Parathyroid adenoma (tissue), 2 donors: ENCODE data around the gene SEC23A.

Experiments
- H2AFZ ChIP-seq: fragments of 300-600 bp; sonication (generic); one replicate; pipeline ENCODE4 v1.7.0; 2017; ENCODE audit warnings: antibody characterized with exemption, mild to moderate bottlenecking
- H3K27ac ChIP-seq: fragments of 300-600 bp; sonication (generic); one replicate; pipeline ENCODE4 v1.7.0; 2017
- H3K27me3 ChIP-seq: fragments of 300-600 bp; sonication (generic); one replicate; pipeline ENCODE4 v1.7.0; 2017; ENCODE audit warnings: low read length; ENCODE audit not compliant: control insufficient read depth, insufficient read depth
- H3K36me3 ChIP-seq: fragments of 300-600 bp; sonication (generic); one replicate; pipeline ENCODE4 v1.7.0; 2017; ENCODE audit warnings: low read length; ENCODE audit not compliant: control insufficient read depth, insufficient read depth
- H3K4me1 ChIP-seq: fragments of 300-600 bp; sonication (generic); one replicate; pipeline ENCODE4 v1.7.0; 2017; ENCODE audit warnings: control low read depth
- H3K4me2 ChIP-seq: fragments of 300-600 bp; sonication (generic); one replicate; pipeline ENCODE4 v1.7.0; 2017; ENCODE audit warnings: low read length
- H3K4me3 ChIP-seq: fragments of 300-600 bp; sonication (generic); one replicate; pipeline ENCODE4 v1.7.0; 2017; ENCODE audit warnings: low read depth, low read length
- H3K79me2 ChIP-seq: fragments of 300-600 bp; sonication (generic); one replicate; pipeline ENCODE4 v1.7.0; 2017; ENCODE audit warnings: control low read depth
- H3K9ac ChIP-seq: fragments of 300-600 bp; sonication (generic); one replicate; pipeline ENCODE4 v1.7.0; 2017; ENCODE audit warnings: mild to moderate bottlenecking
- H3K9me3 ChIP-seq: fragments of 300-600 bp; sonication (generic); one replicate; pipeline ENCODE4 v1.7.0; 2017; ENCODE audit warnings: low read length; ENCODE audit not compliant: control insufficient read depth
- TF ChIP-seq, protein P1 (sequence below): fragments of 300-600 bp; sonication (generic); IDR thresholded peaks from one replicate; pipeline ENCODE4 v1.7.0; 2017; ENCODE audit warnings: antibody characterized with exemption, mild to moderate bottlenecking
- donor health status: primary hyperparathyroidism.

Gene SEC23A

DNA sequence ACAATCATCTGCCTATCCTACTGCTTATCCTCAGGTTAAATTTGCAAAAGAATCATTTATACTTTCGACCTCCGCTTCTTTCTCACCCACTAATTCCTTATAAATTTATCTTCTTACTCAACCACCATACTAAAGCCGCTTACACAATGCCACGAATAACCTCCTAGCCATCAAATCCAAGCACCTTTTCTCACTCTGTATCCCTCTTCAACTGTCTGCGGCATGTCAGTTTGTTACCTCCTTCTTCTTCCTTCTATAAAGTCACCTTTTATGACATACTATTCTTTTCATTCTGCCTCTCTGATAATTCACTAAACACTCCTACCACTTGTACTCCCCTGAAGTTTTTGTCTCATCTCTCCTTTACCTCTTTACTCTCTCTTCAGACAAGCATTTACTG is 66.3 kb downstream of the SEC23A start:
- TF ChIP-seq, protein P1, sequence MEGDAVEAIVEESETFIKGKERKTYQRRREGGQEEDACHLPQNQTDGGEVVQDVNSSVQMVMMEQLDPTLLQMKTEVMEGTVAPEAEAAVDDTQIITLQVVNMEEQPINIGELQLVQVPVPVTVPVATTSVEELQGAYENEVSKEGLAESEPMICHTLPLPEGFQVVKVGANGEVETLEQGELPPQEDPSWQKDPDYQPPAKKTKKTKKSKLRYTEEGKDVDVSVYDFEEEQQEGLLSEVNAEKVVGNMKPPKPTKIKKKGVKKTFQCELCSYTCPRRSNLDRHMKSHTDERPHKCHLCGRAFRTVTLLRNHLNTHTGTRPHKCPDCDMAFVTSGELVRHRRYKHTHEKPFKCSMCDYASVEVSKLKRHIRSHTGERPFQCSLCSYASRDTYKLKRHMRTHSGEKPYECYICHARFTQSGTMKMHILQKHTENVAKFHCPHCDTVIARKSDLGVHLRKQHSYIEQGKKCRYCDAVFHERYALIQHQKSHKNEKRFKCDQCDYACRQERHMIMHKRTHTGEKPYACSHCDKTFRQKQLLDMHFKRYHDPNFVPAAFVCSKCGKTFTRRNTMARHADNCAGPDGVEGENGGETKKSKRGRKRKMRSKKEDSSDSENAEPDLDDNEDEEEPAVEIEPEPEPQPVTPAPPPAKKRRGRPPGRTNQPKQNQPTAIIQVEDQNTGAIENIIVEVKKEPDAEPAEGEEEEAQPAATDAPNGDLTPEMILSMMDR: no peak
- Histone ChIP-seq H3K4me3 (no peak overlapping the region), H3K79me2 (no peaks in the 10 kb centered on the region), H3K36me3 (no peaks in the 10 kb centered on the region), H2AFZ (no peak overlapping the region), H3K27ac (no peak overlapping the region), H3K4me2 (no peak overlapping the region), H3K9ac (no peak overlapping the region), H3K27me3 (no peaks in the 10 kb centered on the region), H3K4me1 (no peaks in the 10 kb centered on the region), H3K9me3 (no peaks in the 10 kb centered on the region)

DNA sequence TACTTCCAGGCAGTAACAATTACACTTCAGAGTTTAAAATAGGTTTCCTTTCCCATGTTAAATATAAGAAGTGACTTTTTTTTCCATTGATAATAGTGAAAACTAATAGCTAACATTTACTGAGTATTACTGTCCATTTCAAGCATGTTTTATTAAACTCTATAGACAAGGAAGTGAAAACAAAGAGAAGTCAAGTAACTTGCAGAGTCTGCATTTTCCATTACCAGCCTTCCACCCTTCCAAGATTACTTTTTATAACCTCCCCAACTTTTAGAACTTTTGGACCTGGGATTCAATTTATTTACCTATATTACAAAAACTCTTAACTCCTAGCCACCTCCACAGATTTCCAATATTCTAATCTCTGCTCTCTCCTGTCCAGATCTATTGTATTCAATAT is 67.7 kb downstream of the SEC23A start:
- Histone ChIP-seq H3K4me1 (no peaks in the 10 kb centered on the region), H3K4me2 (no peak overlapping the region), H3K9me3 (no peaks in the 10 kb centered on the region), H3K9ac (no peak overlapping the region), H3K27me3 (no peaks in the 10 kb centered on the region), H3K4me3 (no peak overlapping the region), H2AFZ (no peak overlapping the region), H3K36me3 (no peaks in the 10 kb centered on the region), H3K79me2 (no peaks in the 10 kb centered on the region), H3K27ac (no peak overlapping the region)
- TF ChIP-seq, protein P1: no peak

DNA sequence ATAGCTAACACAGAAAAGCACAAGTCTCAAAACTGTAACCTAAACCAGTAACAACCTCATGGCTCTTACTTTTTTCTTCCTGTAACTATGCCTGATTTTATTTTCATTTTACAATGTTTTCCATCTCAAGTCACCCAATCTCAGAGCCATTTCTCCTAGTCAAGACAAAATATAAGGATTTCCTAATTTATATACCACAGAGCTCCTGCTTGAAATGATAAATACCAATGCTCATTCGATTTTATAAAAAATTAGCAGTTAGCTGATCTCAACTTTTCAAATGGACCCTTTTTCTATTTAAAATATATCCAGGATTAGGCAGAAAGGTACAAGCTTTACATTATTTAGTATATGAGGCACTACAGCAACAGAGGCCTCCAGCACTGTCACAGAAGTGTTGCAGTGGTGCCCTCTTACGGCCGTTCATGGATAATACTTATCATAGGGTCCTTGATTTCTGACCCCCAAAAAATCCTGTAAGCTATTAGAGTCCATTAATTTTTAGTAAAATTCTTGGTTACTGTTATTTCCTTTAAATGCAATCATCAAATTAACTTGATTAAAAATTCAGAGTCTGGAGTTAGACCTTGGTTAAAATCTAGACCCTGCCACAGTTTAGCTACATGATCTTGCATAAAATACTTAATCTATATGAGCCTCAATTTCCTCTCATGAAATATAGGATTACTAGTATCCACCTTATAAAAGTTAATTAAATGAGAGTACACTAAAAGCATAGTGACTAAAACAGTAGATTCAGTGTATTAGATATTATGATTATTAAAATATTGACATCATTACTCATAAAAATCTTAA is 68.3 kb downstream of the SEC23A start:
- Histone ChIP-seq H3K4me2 (no peak overlapping the region), H3K4me1 (no peaks in the 10 kb centered on the region), H3K9me3 (no peaks in the 10 kb centered on the region), H3K36me3 (no peaks in the 10 kb centered on the region), H3K4me3 (no peak overlapping the region), H3K27ac (no peak overlapping the region), H3K9ac (no peak overlapping the region), H3K79me2 (no peaks in the 10 kb centered on the region), H3K27me3 (no peaks in the 10 kb centered on the region), H2AFZ (no peak overlapping the region)
- TF ChIP-seq, protein P1: no peak

DNA sequence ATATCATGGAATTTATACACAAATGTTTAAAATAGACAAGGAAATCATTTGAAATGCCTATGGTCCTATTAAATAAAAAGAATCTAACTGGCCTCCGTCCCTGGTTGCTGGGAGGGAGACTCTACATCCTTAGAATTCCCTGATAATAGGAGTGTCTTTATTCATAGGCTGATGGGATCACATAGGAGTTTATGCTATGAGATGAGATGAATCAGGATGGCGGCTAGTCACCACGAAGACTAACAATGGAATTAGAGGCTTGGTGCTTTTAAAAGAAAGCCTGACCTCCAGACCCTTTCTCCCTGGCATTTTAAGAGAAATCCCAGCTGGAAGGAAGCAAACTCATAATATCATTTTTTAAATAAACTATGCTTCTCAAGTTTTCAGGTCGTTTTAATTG is 69.7 kb downstream of the SEC23A start:
- H3K9me3 ChIP-seq: no peaks in the 10 kb centered on the region

More for the DNA sequence above, 69.7 kb downstream of the SEC23A start:
- TF ChIP-seq, protein P1: no peak
- Histone ChIP-seq H3K9ac (no peak overlapping the region), H3K4me2 (no peak overlapping the region), H2AFZ (no peak overlapping the region), H3K36me3 (no peaks in the 10 kb centered on the region), H3K79me2 (no peaks in the 10 kb centered on the region), H3K27me3 (no peaks in the 10 kb centered on the region), H3K27ac (no peak overlapping the region), H3K4me1 (no peaks in the 10 kb centered on the region), H3K4me3 (no peak overlapping the region)
